ENCODE data around the gene MRPS31.

GRCh38 chr13:40812102-40812501 is 41.1 kb upstream of the MRPS31 start:
- no peak for TF ChIP-seq CTCF (optimal IDR thresholded peaks at IDR 0.05 in 1 of 3, IDR thresholded peaks at IDR 0.05 in 1 of 3, conservative IDR thresholded peaks at IDR 0.05 in 1 of 3; ENCODE audit: extremely low read depth in 1 of 3, insufficient read depth in 2 of 3, low read length in 3 of 3)
- TF ChIP-seq EZH2 (IDR thresholded peaks at IDR 0.05; ENCODE audit: low read length) = no peak

Data from keratinocyte (primary cell).